ENCODE measurements around the gene CDC25B.

CDC25B gene
- total RNA-seq = 163 to 288 (median 173) reads per million in 3 donors

GRCh38 chr20:3795511-3796468, at the start of gene CDC25B:
CDC25B (plus strand) TSS chr20:3796310; CDS start chr20:3796532, 222 bp downstream.
- H3K36me3 ChIP-seq (ENCODE audit: control insufficient read depth, insufficient read depth, low read length) = peaks cover 6% of the 10 kb centered on the region
- H3K9me3 ChIP-seq (ENCODE audit: control insufficient read depth, low read length) = no peaks in the 10 kb centered on the region
- DNase-seq = peak; percentile 80 to 88 (median 87)
- H3K4me3 ChIP-seq (ENCODE audit: insufficient read depth, low read depth, low read length, poor library complexity, severe bottlenecking) = peak within 1 kb of the TSS; percentile 83
- no peaks in the 10 kb centered on the region for H3K27me3 ChIP-seq (replicated peaks; ENCODE audit: control insufficient read depth, insufficient read depth, low read length, poor library complexity, severe bottlenecking)
- H3K27ac ChIP-seq (ENCODE audit: insufficient read depth, low read length, poor library complexity, severe bottlenecking) = peak within 1 kb of the TSS; percentile 84
- peaks cover 42% of the 10 kb centered on the region for H3K4me1 ChIP-seq (ENCODE audit: control insufficient read depth, insufficient read depth, low read length, poor library complexity, severe bottlenecking)

GRCh38 chr20:3747471-3747870, 48.6 kb upstream of the CDC25B start:
- Histone ChIP-seq H3K27me3 (replicated peaks; ENCODE audit: control insufficient read depth, insufficient read depth, low read length, poor library complexity, severe bottlenecking) (no peaks in the 10 kb centered on the region), H3K4me1 (ENCODE audit: control insufficient read depth, insufficient read depth, low read length, poor library complexity, severe bottlenecking) (peaks cover 12% of the 10 kb centered on the region), H3K27ac (ENCODE audit: insufficient read depth, low read length, poor library complexity, severe bottlenecking) (no peak overlapping the region), H3K4me3 (ENCODE audit: insufficient read depth, low read depth, low read length, poor library complexity, severe bottlenecking) (no peak overlapping the region), H3K36me3 (ENCODE audit: control insufficient read depth, insufficient read depth, low read length) (no peaks in the 10 kb centered on the region), H3K9me3 (ENCODE audit: control insufficient read depth, low read length) (no peaks in the 10 kb centered on the region)
- no peak for DNase-seq

GRCh38 chr20:3748073-3748472, 48.0 kb upstream of the CDC25B start:
- no peaks in the 10 kb centered on the region for H3K36me3 ChIP-seq (ENCODE audit: control insufficient read depth, insufficient read depth, low read length)
- no peak overlapping the region for H3K27ac ChIP-seq (ENCODE audit: insufficient read depth, low read length, poor library complexity, severe bottlenecking)
- no peaks in the 10 kb centered on the region for H3K27me3 ChIP-seq (replicated peaks; ENCODE audit: control insufficient read depth, insufficient read depth, low read length, poor library complexity, severe bottlenecking)
- peaks cover 12% of the 10 kb centered on the region for H3K4me1 ChIP-seq (ENCODE audit: control insufficient read depth, insufficient read depth, low read length, poor library complexity, severe bottlenecking)
- H3K4me3 ChIP-seq (ENCODE audit: insufficient read depth, low read depth, low read length, poor library complexity, severe bottlenecking) = no peak overlapping the region
- DNase-seq = no peak
- H3K9me3 ChIP-seq (ENCODE audit: control insufficient read depth, low read length) = no peaks in the 10 kb centered on the region

- no peak for DNase-seq
- H3K27me3 ChIP-seq (replicated peaks; ENCODE audit: control insufficient read depth, insufficient read depth, low read length, poor library complexity, severe bottlenecking) = no peaks in the 10 kb centered on the region
- H3K27ac ChIP-seq (ENCODE audit: insufficient read depth, low read length, poor library complexity, severe bottlenecking) = no peak overlapping the region
- H3K9me3 ChIP-seq (ENCODE audit: control insufficient read depth, low read length) = no peaks in the 10 kb centered on the region
- H3K36me3 ChIP-seq (ENCODE audit: control insufficient read depth, insufficient read depth, low read length) = no peaks in the 10 kb centered on the region
- H3K4me3 ChIP-seq (ENCODE audit: insufficient read depth, low read depth, low read length, poor library complexity, severe bottlenecking) = no peak overlapping the region
- peaks cover 12% of the 10 kb centered on the region for H3K4me1 ChIP-seq (ENCODE audit: control insufficient read depth, insufficient read depth, low read length, poor library complexity, severe bottlenecking)
These were observed 46.9 kb upstream of the CDC25B start for GRCh38 chr20:3749087-3749688.

- Histone ChIP-seq H3K27me3 (replicated peaks; ENCODE audit: control insufficient read depth, insufficient read depth, low read length, poor library complexity, severe bottlenecking) (no peaks in the 10 kb centered on the region), H3K9me3 (ENCODE audit: control insufficient read depth, low read length) (no peaks in the 10 kb centered on the region), H3K36me3 (ENCODE audit: control insufficient read depth, insufficient read depth, low read length) (no peaks in the 10 kb centered on the region), H3K4me1 (ENCODE audit: control insufficient read depth, insufficient read depth, low read length, poor library complexity, severe bottlenecking) (peaks cover 10% of the 10 kb centered on the region), H3K4me3 (ENCODE audit: insufficient read depth, low read depth, low read length, poor library complexity, severe bottlenecking) (no peak overlapping the region), H3K27ac (ENCODE audit: insufficient read depth, low read length, poor library complexity, severe bottlenecking) (no peak overlapping the region)
- DNase-seq = no peak
These were observed 46.2 kb upstream of the CDC25B start for GRCh38 chr20:3749689-3750531.

GRCh38 chr20:3751305-3751674, 44.8 kb upstream of the CDC25B start:
- H3K27me3 ChIP-seq (replicated peaks; ENCODE audit: control insufficient read depth, insufficient read depth, low read length, poor library complexity, severe bottlenecking) = no peaks in the 10 kb centered on the region
- no peak for DNase-seq
- no peaks in the 10 kb centered on the region for H3K36me3 ChIP-seq (ENCODE audit: control insufficient read depth, insufficient read depth, low read length)
- no peak overlapping the region for H3K4me3 ChIP-seq (ENCODE audit: insufficient read depth, low read depth, low read length, poor library complexity, severe bottlenecking)
- H3K9me3 ChIP-seq (ENCODE audit: control insufficient read depth, low read length) = no peaks in the 10 kb centered on the region
- no peaks in the 10 kb centered on the region for H3K4me1 ChIP-seq (ENCODE audit: control insufficient read depth, insufficient read depth, low read length, poor library complexity, severe bottlenecking)
- H3K27ac ChIP-seq (ENCODE audit: insufficient read depth, low read length, poor library complexity, severe bottlenecking) = no peak overlapping the region

- DNase-seq = peak; percentile 26 to 58 (median 31)
- no peak overlapping the region for H3K27ac ChIP-seq (ENCODE audit: insufficient read depth, low read length, poor library complexity, severe bottlenecking)
- no peaks in the 10 kb centered on the region for H3K36me3 ChIP-seq (ENCODE audit: control insufficient read depth, insufficient read depth, low read length)
- H3K27me3 ChIP-seq (replicated peaks; ENCODE audit: control insufficient read depth, insufficient read depth, low read length, poor library complexity, severe bottlenecking) = no peaks in the 10 kb centered on the region
- peak overlapping the region; percentile 35 for H3K4me3 ChIP-seq (ENCODE audit: insufficient read depth, low read depth, low read length, poor library complexity, severe bottlenecking)
- no peaks in the 10 kb centered on the region for H3K9me3 ChIP-seq (ENCODE audit: control insufficient read depth, low read length)
- no peaks in the 10 kb centered on the region for H3K4me1 ChIP-seq (ENCODE audit: control insufficient read depth, insufficient read depth, low read length, poor library complexity, severe bottlenecking)
These were observed 44.3 kb upstream of the CDC25B start for GRCh38 chr20:3751675-3752385.

- Histone ChIP-seq H3K4me3 (ENCODE audit: insufficient read depth, low read depth, low read length, poor library complexity, severe bottlenecking) (peak overlapping the region; percentile 35), H3K27me3 (replicated peaks; ENCODE audit: control insufficient read depth, insufficient read depth, low read length, poor library complexity, severe bottlenecking) (no peaks in the 10 kb centered on the region)
These were observed 43.7 kb upstream of the CDC25B start for GRCh38 chr20:3752386-3752759.

GRCh38 chr20:3753098-3753497, 43.0 kb upstream of the CDC25B start:
- H3K36me3 ChIP-seq (ENCODE audit: control insufficient read depth, insufficient read depth, low read length) = no peaks in the 10 kb centered on the region
- no peaks in the 10 kb centered on the region for H3K4me1 ChIP-seq (ENCODE audit: control insufficient read depth, insufficient read depth, low read length, poor library complexity, severe bottlenecking)
- H3K9me3 ChIP-seq (ENCODE audit: control insufficient read depth, low read length) = no peaks in the 10 kb centered on the region
- peak in 2 of 3 donors; percentile 25 to 52 for DNase-seq
- H3K27ac ChIP-seq (ENCODE audit: insufficient read depth, low read length, poor library complexity, severe bottlenecking) = no peak overlapping the region
- H3K27me3 ChIP-seq (replicated peaks; ENCODE audit: control insufficient read depth, insufficient read depth, low read length, poor library complexity, severe bottlenecking) = no peaks in the 10 kb centered on the region
- no peak overlapping the region for H3K4me3 ChIP-seq (ENCODE audit: insufficient read depth, low read depth, low read length, poor library complexity, severe bottlenecking)

More at GRCh38 chr20:3752386-3752759, 43.7 kb upstream of the CDC25B start:
- Histone ChIP-seq H3K4me1 (ENCODE audit: control insufficient read depth, insufficient read depth, low read length, poor library complexity, severe bottlenecking) (no peaks in the 10 kb centered on the region), H3K9me3 (ENCODE audit: control insufficient read depth, low read length) (no peaks in the 10 kb centered on the region), H3K27ac (ENCODE audit: insufficient read depth, low read length, poor library complexity, severe bottlenecking) (no peak overlapping the region), H3K36me3 (ENCODE audit: control insufficient read depth, insufficient read depth, low read length) (no peaks in the 10 kb centered on the region)
- no peak for DNase-seq
